Mesendoderm (in vitro differentiated cells): Measurements from ENCODE around the gene SLC24A5.
A peak's percentile ranks its signal among the peaks of the same experiment; 100 is the strongest.

Experiments used
- DNase-seq: peaks from one replicate; pipeline ENCODE4 v3.0.0; 2013
- H2AK5ac ChIP-seq: 2 replicates; pipeline ENCODE4 v1.6.1; 2013; ENCODE audit warnings: low read length, inconsistent platforms
- H2BK120ac ChIP-seq: 2 replicates; pipeline ENCODE4 v1.6.1; 2013; ENCODE audit warnings: low read depth, mild to moderate bottlenecking, low read length, moderate library complexity, mixed read lengths
- H2BK15ac ChIP-seq: replicated peaks from 2 replicates; pipeline ENCODE4 v1.6.1; 2013; ENCODE audit warnings: low read depth, mild to moderate bottlenecking, moderate library complexity
- H2BK5ac ChIP-seq: 2 replicates; pipeline ENCODE4 v1.6.1; 2013; ENCODE audit warnings: low read length, inconsistent platforms
- H3K18ac ChIP-seq: 2 replicates; pipeline ENCODE4 v1.6.1; 2013; ENCODE audit warnings: mild to moderate bottlenecking, low read length, mixed read lengths
- H3K23ac ChIP-seq: one replicate; pipeline ENCODE4 v1.6.1; 2013; ENCODE audit warnings: low read length
- H3K27ac ChIP-seq: 2 replicates; pipeline ENCODE4 v1.5.1; 2013; ENCODE audit warnings: low read depth, mild to moderate bottlenecking, inconsistent platforms, low read length, moderate library complexity
- H3K27me3 ChIP-seq: 2 replicates; pipeline ENCODE4 v1.6.1; 2013; ENCODE audit warnings: low read length, control low read depth, mild to moderate bottlenecking, inconsistent platforms; ENCODE audit not compliant: insufficient read depth, poor library complexity
- H3K36me3 ChIP-seq: 2 replicates; pipeline ENCODE4 v1.6.1; 2013; ENCODE audit warnings: low read length, inconsistent platforms; ENCODE audit not compliant: control insufficient read depth, insufficient read depth
- H3K4ac ChIP-seq: one replicate; pipeline ENCODE4 v1.6.1; 2013; ENCODE audit warnings: low read depth, mild to moderate bottlenecking, low read length, moderate library complexity
- H3K4me1 ChIP-seq: 2 replicates; pipeline ENCODE4 v1.6.1; 2013; ENCODE audit warnings: low read depth, low read length, inconsistent platforms; ENCODE audit not compliant: control insufficient read depth
- H3K4me2 ChIP-seq: 2 replicates; pipeline ENCODE4 v1.6.1; 2013; ENCODE audit warnings: low read length
- H3K4me3 ChIP-seq: 2 replicates; pipeline ENCODE4 v1.5.1; 2013; ENCODE audit warnings: mild to moderate bottlenecking, low read length
- H3K56ac ChIP-seq: one replicate; pipeline ENCODE4 v1.6.1; 2013; ENCODE audit warnings: low read length
- H3K79me1 ChIP-seq: 2 replicates; pipeline ENCODE4 v1.6.1; 2013; ENCODE audit warnings: low read length, inconsistent platforms
- H3K79me2 ChIP-seq: 2 replicates; pipeline ENCODE4 v1.6.1; 2013; ENCODE audit warnings: mild to moderate bottlenecking, low read length; ENCODE audit not compliant: control insufficient read depth, insufficient read depth
- H3K9ac ChIP-seq: 2 replicates; pipeline ENCODE4 v1.6.1; 2013; ENCODE audit warnings: low read length, inconsistent platforms
- H4K5ac ChIP-seq: one replicate; pipeline ENCODE4 v1.6.1; 2013; ENCODE audit warnings: low read length
- H4K8ac ChIP-seq: one replicate; pipeline ENCODE4 v1.6.1; 2013; ENCODE audit warnings: low read depth, mild to moderate bottlenecking, control low read depth, low read length, moderate library complexity
- WGBS: extraction: QIAGEN DNeasy Blood & Tissue Kit; methylation state at CpG from one replicate; pipeline ENCODE4 v1.1.7; 2013; ENCODE audit warnings: low lambda C conversion rate, missing lambda C conversion rate; ENCODE audit not compliant: insufficient coverage; ENCODE audit errors: extremely low coverage; 5-methylcytosine and 5-hydroxymethylcytosine counted together

The SLC24A5 gene

GRCh38 chr15:48084759-48085590 lies 35.8 kb upstream of the SLC24A5 start:
- H2BK120ac ChIP-seq: no peak overlapping the region
- H3K56ac ChIP-seq: no peak overlapping the region
- WGBS: no CpG with 5 or more reads among the region's 6 CpGs
- no peak overlapping the region for H3K27ac ChIP-seq
- no peak overlapping the region for H3K4ac ChIP-seq
- no peak overlapping the region for H3K4me2 ChIP-seq
- no peak overlapping the region for H4K8ac ChIP-seq
- no peaks in the 10 kb centered on the region for H3K36me3 ChIP-seq
- H2BK5ac ChIP-seq: no peak overlapping the region
- no peak overlapping the region for H2AK5ac ChIP-seq
- no peak overlapping the region for H2BK15ac ChIP-seq
- H3K9ac ChIP-seq: no peak overlapping the region
- H3K18ac ChIP-seq: no peak overlapping the region
- DNase-seq: peak; percentile 76
- no peak overlapping the region for H4K5ac ChIP-seq
- H3K27me3 ChIP-seq: no peaks in the 10 kb centered on the region
- no peaks in the 10 kb centered on the region for H3K4me1 ChIP-seq
- H3K4me3 ChIP-seq: no peak overlapping the region
- H3K23ac ChIP-seq: no peak overlapping the region
- H3K79me1 ChIP-seq: no peaks in the 10 kb centered on the region
- H3K79me2 ChIP-seq: no peaks in the 10 kb centered on the region

GRCh38 chr15:48085591-48085930 lies 35.2 kb upstream of the SLC24A5 start:
- H3K79me1 ChIP-seq: no peaks in the 10 kb centered on the region
- no peak overlapping the region for H3K9ac ChIP-seq
- no peak overlapping the region for H3K4ac ChIP-seq
- DNase-seq: no peak
- H2BK15ac ChIP-seq: no peak overlapping the region
- no peak overlapping the region for H2BK5ac ChIP-seq
- H3K56ac ChIP-seq: no peak overlapping the region
- H3K4me1 ChIP-seq: no peaks in the 10 kb centered on the region
- H3K36me3 ChIP-seq: no peaks in the 10 kb centered on the region
- H3K18ac ChIP-seq: no peak overlapping the region
- no peak overlapping the region for H3K4me3 ChIP-seq
- H2AK5ac ChIP-seq: no peak overlapping the region
- no peaks in the 10 kb centered on the region for H3K79me2 ChIP-seq
- H3K27me3 ChIP-seq: no peaks in the 10 kb centered on the region
- H3K27ac ChIP-seq: no peak overlapping the region
- H4K8ac ChIP-seq: no peak overlapping the region
- H3K4me2 ChIP-seq: no peak overlapping the region
- no peak overlapping the region for H2BK120ac ChIP-seq
- no CpG with 5 or more reads among the region's 6 CpGs for WGBS
- H3K23ac ChIP-seq: no peak overlapping the region
- H4K5ac ChIP-seq: no peak overlapping the region

GRCh38 chr15:48086133-48086532 lies 34.7 kb upstream of the SLC24A5 start:
- Histone ChIP-seq H3K4ac (no peak overlapping the region), H3K18ac (no peak overlapping the region), H4K5ac (no peak overlapping the region), H2AK5ac (no peak overlapping the region), H3K56ac (no peak overlapping the region), H2BK15ac (no peak overlapping the region), H3K36me3 (no peaks in the 10 kb centered on the region), H2BK120ac (no peak overlapping the region), H3K4me3 (no peak overlapping the region), H2BK5ac (no peak overlapping the region), H3K27me3 (no peaks in the 10 kb centered on the region), H3K23ac (no peak overlapping the region), H3K79me1 (no peaks in the 10 kb centered on the region), H3K4me2 (no peak overlapping the region), H3K27ac (no peak overlapping the region), H4K8ac (no peak overlapping the region), H3K4me1 (no peaks in the 10 kb centered on the region), H3K9ac (no peak overlapping the region), H3K79me2 (no peaks in the 10 kb centered on the region)
- no peak for DNase-seq
- WGBS: no CpG with 5 or more reads among the region's 5 CpGs

- H2BK120ac ChIP-seq: no peak overlapping the region
- H3K4me3 ChIP-seq: no peak overlapping the region
- no peak overlapping the region for H3K4me2 ChIP-seq
These were observed 34.2 kb upstream of the SLC24A5 start for GRCh38 chr15:48086576-48086975.

GRCh38 chr15:48087844-48088243 lies 32.9 kb upstream of the SLC24A5 start:
- Histone ChIP-seq H3K56ac (no peak overlapping the region), H3K4me3 (no peak overlapping the region), H2BK15ac (no peak overlapping the region), H3K9ac (no peak overlapping the region), H3K79me2 (no peaks in the 10 kb centered on the region), H3K36me3 (no peaks in the 10 kb centered on the region), H3K79me1 (no peaks in the 10 kb centered on the region), H4K5ac (no peak overlapping the region), H2BK5ac (no peak overlapping the region), H3K23ac (no peak overlapping the region), H3K4me2 (no peak overlapping the region), H3K4me1 (no peaks in the 10 kb centered on the region), H2AK5ac (no peak overlapping the region), H2BK120ac (no peak overlapping the region), H3K27ac (no peak overlapping the region), H3K4ac (no peak overlapping the region), H3K27me3 (no peaks in the 10 kb centered on the region), H4K8ac (no peak overlapping the region), H3K18ac (no peak overlapping the region)
- DNase-seq: no peak
- WGBS: no CpG with 5 or more reads among the region's 3 CpGs

More at GRCh38 chr15:48086576-48086975, 34.2 kb upstream of the SLC24A5 start:
- no peak overlapping the region for H3K4ac ChIP-seq
- H3K4me1 ChIP-seq: no peaks in the 10 kb centered on the region
- no peak overlapping the region for H2BK5ac ChIP-seq
- H3K9ac ChIP-seq: no peak overlapping the region
- H3K18ac ChIP-seq: no peak overlapping the region
- H3K36me3 ChIP-seq: no peaks in the 10 kb centered on the region
- H3K79me1 ChIP-seq: no peaks in the 10 kb centered on the region
- no peak overlapping the region for H3K23ac ChIP-seq
- no peak overlapping the region for H2AK5ac ChIP-seq
- no CpG with 5 or more reads among the region's 5 CpGs for WGBS
- no peak overlapping the region for H3K27ac ChIP-seq
- no peak overlapping the region for H4K8ac ChIP-seq
- no peak for DNase-seq
- no peaks in the 10 kb centered on the region for H3K27me3 ChIP-seq
- no peak overlapping the region for H2BK15ac ChIP-seq
- no peaks in the 10 kb centered on the region for H3K79me2 ChIP-seq
- H4K5ac ChIP-seq: no peak overlapping the region
- no peak overlapping the region for H3K56ac ChIP-seq

GRCh38 chr15:48089702-48090101 lies 31.1 kb upstream of the SLC24A5 start:
- Histone ChIP-seq H3K4me2 (no peak overlapping the region), H2BK5ac (no peak overlapping the region), H3K79me1 (no peaks in the 10 kb centered on the region), H3K27me3 (no peaks in the 10 kb centered on the region), H3K23ac (no peak overlapping the region), H3K56ac (no peak overlapping the region), H3K4me3 (no peak overlapping the region), H3K9ac (no peak overlapping the region), H3K79me2 (no peaks in the 10 kb centered on the region), H2AK5ac (no peak overlapping the region), H3K27ac (no peak overlapping the region), H4K8ac (no peak overlapping the region), H4K5ac (no peak overlapping the region), H2BK15ac (no peak overlapping the region), H3K18ac (no peak overlapping the region), H2BK120ac (no peak overlapping the region), H3K4me1 (no peaks in the 10 kb centered on the region), H3K36me3 (no peaks in the 10 kb centered on the region), H3K4ac (no peak overlapping the region)
- no CpG with 5 or more reads among the region's 6 CpGs for WGBS
- no peak for DNase-seq
